Mammary epithelial cell (primary cell): ENCODE data around the gene SGK2.

ENCODE experiments used
- EZH2 ChIP-seq: IDR thresholded peaks from 2 replicates; pipeline ENCODE4 v1.6.1; 2012; ENCODE audit warnings: low read length, inconsistent platforms, borderline replicate concordance
- TF ChIP-seq, protein P1 (sequence below), 2 donors: IDR thresholded peaks in 1 of 2; conservative IDR thresholded peaks in 1 of 2; 2 replicates each; pipeline ENCODE4 v1.5.1; 2011 to 2012; ENCODE audit warnings: inconsistent platforms in 2 of 2, low read length in 2 of 2, mild to moderate bottlenecking in 2 of 2, control low read depth in 1 of 2, low read depth in 1 of 2; ENCODE audit not compliant: insufficient read depth in 1 of 2; ENCODE audit errors: extremely low read depth in 1 of 2

DNA sequence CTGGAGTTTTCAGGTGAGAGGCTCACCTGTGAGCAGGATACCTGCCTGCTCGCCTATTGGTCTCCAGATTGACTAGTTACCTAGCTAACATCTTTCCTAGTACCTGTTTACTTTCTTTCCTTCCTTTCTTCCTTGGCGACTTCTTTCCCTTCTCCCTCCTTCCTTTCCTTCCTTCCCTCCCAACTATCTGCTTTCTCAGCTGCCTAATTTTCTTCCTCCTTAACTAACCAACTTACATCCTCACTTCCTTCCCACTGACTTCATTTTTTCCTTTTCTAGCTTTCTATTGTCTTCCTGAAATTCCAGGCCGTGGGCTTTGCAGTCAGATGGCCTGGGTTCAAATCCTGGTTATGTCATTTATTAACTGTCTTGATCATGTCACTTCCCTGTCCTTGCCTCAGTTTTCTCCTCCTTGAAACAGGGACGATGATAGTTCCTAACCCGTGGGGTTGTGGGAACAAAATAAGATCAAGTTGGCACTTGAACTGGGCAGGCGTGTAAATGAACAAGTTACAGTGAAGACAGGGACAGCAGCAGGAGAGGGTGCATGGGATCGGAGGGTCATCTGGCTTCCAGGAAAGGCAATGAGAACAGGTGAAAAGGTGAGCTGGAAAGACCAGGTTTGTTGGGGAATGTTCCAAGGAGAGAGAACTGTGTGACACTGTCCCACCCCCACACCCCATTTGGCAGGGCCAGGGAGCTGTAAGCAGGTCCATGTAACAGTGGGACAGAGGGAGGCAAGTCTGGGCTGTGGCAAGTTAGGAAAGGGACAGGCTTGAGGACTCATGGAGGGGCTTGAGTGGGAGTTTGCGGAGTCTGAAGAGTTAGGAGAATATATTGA lies 540 bp downstream of the SGK2 start:
- TF ChIP-seq, protein P1, sequence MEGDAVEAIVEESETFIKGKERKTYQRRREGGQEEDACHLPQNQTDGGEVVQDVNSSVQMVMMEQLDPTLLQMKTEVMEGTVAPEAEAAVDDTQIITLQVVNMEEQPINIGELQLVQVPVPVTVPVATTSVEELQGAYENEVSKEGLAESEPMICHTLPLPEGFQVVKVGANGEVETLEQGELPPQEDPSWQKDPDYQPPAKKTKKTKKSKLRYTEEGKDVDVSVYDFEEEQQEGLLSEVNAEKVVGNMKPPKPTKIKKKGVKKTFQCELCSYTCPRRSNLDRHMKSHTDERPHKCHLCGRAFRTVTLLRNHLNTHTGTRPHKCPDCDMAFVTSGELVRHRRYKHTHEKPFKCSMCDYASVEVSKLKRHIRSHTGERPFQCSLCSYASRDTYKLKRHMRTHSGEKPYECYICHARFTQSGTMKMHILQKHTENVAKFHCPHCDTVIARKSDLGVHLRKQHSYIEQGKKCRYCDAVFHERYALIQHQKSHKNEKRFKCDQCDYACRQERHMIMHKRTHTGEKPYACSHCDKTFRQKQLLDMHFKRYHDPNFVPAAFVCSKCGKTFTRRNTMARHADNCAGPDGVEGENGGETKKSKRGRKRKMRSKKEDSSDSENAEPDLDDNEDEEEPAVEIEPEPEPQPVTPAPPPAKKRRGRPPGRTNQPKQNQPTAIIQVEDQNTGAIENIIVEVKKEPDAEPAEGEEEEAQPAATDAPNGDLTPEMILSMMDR (conservative IDR thresholded peaks at IDR 0.05 in 1 of 2, IDR thresholded peaks at IDR 0.05 in 1 of 2; ENCODE audit: extremely low read depth in 1 of 2, insufficient read depth in 1 of 2, low read depth in 1 of 2, low read length in 2 of 2) = no peak
- no peak for TF ChIP-seq EZH2
